ENCODE measurements around the gene DGCR2.

GRCh38 chr22:19169947-19170318, 47.7 kb upstream of the DGCR2 start:
- no peak for TF ChIP-seq CTCF (IDR thresholded peaks at IDR 0.05; ENCODE audit: low read length)
- TF ChIP-seq EZH2 (optimal IDR thresholded peaks at IDR 0.05; ENCODE audit: low read depth, low read length) = no peak
